Measurements from ENCODE around the gene KRTAP5-2.
A peak's percentile ranks its signal among the peaks of the same experiment; 100 is the strongest.
"Not testable (repeated sequence)": the region's sequence is repeated elsewhere in the genome, so short reads cannot be mapped to it uniquely, and the experiment has no call there.

KRTAP5-2 gene

DNA sequence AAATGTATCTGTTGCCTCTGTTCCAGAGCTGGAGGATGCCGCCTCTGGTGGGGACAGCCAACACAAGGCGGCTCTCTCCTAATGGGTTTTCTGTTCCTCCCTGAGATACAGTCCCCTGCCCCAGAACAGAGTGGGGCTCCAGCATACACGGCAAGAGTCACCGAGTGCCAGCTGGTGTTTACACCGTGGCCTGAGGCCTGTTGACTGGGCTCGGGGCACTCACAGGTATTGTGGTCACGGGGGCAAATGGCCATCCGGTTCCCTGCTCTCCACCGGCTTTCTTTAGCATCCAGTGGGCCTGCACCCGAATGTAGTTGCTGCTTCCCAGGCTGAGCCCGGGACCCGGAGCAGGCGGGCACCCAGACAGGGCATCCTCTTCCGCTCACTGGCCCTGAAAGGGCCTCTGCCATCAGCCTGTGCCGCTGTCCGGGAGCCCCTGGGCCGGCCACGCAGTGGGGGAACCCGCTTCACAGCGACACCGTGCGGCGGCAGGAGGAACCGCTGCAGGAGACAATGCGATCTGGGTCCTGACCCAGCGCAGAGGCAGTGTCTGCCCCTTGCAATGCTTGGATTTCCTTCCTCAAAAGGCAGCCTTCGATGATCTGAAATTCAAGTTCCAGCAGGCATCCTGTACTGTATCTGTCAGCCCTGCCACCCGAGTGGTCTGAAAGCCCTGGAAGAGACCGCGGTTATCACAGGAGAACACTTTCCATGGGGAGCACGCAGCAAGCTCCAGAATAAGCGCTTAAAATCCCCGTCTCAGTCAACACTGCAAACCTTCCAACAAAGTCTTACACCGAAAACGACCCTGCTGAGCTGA lies 30.6 kb upstream of the KRTAP5-2 start:
- DNase-seq: peak; percentile 55 to 73 (median 61)

DNA sequence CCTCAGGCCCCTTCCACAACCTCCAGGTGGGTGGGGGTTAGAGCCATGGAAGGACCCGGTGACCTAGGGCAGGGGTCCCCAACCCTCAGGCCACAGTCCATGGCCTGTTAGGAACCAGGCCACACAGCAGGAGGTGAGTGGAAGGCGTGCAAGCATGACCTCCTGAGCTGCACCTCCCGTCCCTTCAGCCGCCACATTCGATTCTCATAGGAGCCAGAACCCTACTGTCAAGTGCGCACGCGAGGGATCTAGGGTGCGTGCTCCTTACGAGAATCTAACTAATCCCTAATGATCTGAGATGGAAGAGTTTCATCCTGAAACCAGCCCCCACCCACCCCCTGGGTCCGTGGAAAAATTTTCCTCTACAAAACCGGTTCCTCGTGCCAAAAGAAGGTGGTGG lies 27.4 kb upstream of the KRTAP5-2 start:
- no peak for DNase-seq

DNA sequence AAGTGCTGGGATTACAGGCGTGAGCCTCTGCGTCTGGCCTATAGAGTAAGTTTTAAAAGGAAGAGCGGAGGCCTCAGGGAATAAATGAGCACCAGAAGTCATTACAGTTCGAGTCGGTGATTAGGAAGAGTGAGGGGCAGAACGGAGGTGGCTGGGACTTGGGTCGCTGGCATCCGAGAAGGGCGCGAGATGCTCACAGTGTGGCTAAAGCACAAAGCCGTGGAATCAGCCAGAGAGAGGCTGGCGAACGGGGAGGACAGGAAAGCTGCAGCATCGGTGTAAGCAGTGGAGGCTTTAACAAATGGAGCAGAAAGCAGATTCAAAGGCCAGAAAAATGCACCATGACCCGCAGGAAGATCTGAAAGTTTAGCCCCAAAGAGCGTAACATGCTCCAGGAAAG lies 26.5 kb upstream of the KRTAP5-2 start:
- DNase-seq: no peak

DNA sequence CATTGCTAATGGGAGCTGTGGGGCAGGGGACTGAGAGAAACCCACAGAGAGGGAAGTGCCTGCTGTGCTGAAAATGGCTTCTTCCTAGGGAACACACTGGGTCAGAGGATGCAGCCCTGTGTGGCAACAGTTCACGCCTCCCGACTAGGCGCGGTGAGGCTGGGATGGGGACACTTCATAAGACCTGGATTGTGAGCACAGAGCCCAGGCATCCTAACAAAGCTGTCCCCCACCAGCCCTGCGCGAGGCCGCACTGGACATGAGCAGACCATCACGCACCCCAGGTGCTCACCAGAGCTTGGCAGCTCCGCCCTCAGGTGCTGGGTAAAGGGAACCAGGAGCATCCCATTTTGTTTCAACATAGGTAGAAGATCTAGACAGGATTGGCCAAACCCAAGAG lies 25.6 kb upstream of the KRTAP5-2 start:
- no peak for DNase-seq

DNA sequence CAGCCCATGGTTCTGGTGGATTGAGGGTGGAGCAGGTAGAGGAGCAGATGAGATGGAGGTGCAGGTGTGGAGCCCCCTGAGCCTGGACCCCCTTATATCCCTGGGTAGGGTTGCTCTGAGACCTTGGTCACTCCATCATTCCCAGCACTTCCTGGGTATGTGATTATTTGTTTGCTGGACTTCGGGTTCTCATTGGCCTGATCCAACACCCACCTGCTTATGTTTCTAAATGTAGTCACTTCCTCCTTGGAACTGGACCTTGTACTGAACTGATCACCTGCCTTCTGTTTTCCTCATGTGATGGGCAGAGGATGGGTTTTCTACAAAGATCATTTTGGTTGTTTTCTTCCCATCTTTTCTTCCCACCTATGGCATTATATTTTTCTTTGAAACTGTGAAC lies 24.0 kb upstream of the KRTAP5-2 start, which contains the start of gene KRTAP5-4:
TSS of gene KRTAP5-4 (minus strand) at position 53 of the 400 bp plus-strand sequence. CDS start at position 8, 45 bp downstream.
- no peak for DNase-seq

DNA sequence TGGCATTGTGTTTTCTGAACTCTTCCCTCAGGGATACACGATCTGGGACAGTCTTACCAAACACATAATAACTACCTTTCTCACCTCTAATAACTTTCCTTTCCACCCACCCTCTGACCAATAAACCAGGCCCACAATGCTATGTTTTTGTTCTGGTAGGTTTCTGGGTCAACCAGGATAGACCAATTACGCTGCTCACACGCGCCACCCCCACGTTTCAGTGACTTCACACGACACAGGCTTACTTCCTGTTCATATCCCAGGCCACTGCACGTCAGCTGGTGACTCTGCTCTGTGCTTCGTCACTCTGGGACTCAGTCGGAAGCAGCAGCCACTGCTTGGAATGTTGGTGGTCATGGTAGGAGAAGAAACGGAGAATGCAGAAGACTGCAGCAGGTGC lies 21.4 kb upstream of the KRTAP5-2 start:
- DNase-seq: peak; percentile 5 to 42 (median 21)

DNA sequence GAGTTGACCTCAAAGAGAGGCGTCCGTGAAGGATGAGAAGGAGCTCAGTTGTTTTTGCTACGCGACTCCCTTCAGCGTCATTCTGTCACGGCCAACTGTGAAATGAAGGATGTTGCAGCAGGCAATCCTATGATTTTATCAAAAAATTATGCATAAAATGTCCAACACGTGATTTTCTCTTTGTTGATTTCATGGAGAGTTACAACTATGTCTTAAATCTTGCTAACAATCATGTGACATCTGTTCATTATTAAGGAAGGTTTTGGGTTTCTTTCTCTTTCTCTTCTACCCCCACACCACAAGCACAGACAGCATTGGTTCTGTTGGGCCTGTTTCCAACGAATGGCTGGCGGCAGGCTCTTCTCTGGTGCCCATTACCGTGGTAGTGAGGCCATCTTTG lies 20.1 kb upstream of the KRTAP5-2 start:
- DNase-seq: no peak

DNA sequence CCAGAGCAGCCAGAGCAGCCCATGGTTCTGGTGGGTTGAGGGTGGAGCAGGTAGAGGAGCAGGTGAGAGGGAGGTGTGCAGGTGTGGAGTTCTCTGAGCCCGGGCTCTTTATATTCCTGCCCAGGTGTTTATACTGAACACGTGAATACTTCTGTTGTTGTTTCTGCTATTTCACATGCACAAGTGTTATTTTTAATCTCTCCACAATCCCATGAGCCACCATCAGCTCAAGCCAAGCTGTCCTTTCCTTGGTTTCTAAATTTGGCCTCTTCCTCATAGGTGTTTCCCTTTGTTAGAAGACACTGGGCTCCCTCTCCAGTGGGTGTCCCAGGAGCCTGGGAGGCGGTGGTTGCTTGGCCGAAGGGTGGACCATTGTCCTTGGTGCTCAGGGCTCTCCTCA lies 10.3 kb upstream of the KRTAP5-2 start, which contains the start of gene KRTAP5-3:
TSS of gene KRTAP5-3 (minus strand) at position 101 of the 400 bp plus-strand sequence. CDS start at position 23, 78 bp downstream.
- no peak for DNase-seq

DNA sequence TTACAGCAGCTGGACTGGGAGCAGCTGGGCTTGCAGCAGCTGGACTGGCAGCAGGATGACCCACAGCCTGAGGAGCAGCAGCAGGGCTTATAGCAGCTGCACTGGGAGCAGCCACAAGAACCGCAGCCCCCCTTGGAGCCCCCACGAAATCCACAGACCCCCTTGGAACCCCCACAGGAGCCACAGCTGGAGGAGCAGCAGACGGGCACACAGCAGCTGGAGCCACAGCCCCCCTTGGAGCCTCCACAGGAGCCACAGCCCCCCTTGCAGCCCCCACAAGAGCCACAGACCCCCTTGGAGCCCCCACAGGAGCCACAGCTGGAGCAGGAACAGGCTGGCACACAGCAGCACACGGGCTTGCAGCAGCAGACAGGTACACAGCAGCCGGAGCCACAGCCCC lies 9.8 kb upstream of the KRTAP5-2 start:
- not testable (repeated sequence) for DNase-seq

DNA sequence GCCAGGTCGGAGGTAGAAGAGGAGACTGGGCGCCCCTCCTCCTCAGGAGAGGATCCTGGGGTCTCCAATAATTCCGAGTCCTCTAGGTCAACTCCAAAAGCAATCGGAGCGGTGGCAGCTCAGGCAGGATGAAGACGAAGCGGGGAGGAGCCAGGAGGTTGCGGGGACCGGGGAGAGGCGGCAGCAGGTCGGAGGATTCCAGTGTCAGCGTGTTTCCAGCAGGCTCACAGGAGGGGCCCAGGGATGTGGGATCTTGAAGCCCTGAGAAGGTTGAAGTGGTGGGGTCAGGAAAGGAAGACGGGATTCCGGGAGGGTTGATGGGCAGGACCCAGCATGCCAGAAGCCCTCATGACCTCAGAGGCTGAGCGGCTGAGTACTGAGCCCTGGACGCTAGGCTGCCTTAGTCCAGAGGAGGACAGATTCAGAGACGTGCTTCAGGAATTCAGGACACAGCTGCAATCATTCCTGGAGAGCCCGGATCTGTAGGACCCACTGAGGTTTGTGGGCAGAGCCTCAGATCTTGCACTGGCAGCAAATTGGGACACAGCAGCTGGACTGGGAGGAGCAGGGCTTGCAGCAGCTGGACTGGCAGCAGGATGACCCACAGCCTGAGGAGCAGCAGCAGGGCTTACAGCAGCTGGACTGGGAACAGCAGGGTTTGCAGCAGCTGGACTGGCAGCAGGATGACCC lies 9.2 kb upstream of the KRTAP5-2 start:
- DNase-seq: not testable (repeated sequence)

DNA sequence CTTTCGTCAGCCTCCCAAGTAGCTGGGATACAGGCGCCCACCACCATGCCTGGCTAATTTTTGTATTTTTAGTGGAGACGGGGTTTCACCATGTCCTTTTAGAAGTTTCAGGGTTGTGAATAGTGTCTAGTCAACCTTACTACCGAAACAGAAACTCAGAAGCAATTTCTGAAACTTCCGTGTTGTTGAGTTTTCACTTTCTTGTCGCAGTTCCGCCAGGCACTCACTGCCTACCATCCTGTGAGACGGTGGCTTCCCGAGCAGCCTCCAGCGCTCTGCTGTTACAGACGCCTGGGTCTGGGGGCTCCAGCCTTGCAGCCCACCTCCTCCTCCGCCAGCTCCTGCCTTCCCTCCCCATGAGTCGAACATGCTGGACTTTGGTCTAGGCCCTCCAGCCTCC lies 7.8 kb upstream of the KRTAP5-2 start:
- DNase-seq: peak in 1 of 4 experiments; percentile 9

DNA sequence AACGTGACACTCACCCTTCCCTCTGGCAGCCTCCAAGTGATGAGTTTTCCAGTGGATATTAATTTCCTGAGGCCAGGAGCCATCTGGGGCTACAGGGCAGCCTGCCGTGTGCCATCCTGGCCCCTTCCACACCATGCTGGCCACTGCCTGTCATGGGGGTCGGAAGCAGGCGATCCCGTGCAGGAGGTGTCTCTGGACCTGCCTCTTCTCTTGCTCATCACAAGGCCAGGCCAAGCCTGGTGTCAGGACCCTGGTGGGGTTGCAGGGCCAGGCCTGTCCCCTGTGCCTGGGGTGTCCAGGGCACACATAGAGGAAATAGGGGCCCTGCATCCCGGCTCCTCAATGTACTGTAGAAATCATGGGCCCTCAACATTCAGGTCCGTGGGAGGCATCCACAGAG lies 6.6 kb upstream of the KRTAP5-2 start:
- no peak for DNase-seq

DNA sequence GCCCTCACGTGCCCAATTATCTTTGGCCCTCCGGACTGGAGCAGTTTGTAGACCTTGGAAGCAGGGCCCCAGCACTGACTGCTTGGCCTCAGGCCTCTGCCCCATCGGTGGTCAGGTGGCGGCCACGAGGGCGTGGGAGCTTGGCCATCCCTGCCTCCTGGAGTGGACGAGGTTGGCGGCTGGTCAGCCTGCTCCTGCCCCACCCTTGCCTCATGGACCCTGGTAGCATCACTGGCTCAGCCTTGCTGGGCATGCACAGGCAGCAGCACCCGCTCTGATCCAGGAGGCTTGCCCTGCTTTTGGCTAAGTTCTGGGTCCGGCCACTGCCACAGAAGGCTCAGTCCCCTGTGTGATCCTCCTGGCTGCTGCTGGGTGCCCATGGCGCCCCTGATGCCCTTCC lies 6.1 kb upstream of the KRTAP5-2 start:
- no peak for DNase-seq

DNA sequence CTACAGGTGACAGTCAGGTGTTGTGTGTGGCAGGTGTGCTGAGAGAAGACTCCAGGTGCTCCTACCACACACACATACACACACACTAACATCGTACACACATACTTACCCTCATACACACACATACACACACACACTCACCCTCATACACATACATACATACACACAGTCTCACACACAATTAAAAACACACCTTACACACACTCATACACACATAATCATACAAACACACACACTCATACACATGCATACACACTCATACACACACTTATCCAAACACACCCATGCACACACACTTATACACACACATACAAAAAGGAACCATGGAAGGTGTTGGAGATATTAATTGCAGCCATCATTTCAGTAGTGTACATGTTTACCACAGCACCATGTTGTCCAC lies 5.5 kb upstream of the KRTAP5-2 start:
- no peak for DNase-seq

DNA sequence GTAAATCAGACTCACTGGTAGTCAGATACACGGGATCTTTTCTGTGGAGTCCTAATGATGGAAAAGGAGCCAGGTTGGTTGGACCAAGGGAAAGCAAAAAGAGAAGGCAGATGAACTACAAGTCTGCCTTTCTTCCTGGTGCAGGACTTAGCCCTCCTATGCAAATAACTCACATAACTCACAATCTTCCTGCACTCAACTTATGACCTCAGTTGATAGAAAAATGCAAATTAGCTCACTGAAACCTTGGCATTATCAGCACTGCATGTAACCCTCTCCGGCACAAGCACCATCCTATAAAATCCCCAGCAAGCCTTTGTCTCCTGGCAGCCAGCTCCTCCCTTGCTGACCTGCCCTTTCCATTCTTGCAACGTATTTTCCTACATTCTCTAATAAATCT lies 3.6 kb upstream of the KRTAP5-2 start:
- not testable (repeated sequence) for DNase-seq

DNA sequence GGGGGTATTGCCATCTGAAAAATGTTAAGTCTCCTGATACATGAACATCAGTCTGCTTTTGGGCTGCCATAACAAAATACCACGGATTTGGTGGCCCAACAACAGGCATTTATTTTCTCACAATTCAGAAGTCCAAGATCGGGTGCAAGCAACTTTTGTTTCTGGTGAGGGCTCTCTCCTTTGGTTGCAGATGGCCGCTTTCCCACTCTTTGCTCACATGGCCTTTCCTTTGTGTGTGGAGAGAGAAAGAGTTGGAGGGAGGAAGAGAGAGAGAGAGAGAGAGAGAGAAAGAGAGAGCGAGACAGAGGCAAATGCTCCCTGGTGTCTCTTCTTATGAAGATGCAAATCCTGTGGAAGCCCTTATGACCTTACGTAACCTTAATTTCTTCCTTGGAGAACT lies 2.5 kb upstream of the KRTAP5-2 start:
- DNase-seq: no peak

DNA sequence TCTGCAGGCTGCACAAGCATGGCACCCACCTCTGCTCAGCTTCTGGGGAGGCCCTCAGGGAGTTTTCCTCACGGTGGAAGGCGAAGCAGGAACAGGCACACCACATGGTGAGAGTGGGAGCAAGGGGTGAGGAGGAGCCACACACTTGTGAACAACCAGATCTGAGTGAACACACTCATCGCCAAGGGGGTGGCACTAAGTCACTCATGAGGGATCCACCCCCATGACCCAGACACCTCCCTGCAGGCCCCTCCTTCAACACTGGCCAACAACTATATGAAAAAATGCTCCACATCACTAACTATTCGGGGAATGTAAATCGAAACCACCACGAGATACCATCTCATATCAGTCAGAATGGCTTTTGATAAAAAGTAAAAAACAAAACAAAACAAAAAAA lies 722 bp upstream of the KRTAP5-2 start:
- DNase-seq: no peak

DNA sequence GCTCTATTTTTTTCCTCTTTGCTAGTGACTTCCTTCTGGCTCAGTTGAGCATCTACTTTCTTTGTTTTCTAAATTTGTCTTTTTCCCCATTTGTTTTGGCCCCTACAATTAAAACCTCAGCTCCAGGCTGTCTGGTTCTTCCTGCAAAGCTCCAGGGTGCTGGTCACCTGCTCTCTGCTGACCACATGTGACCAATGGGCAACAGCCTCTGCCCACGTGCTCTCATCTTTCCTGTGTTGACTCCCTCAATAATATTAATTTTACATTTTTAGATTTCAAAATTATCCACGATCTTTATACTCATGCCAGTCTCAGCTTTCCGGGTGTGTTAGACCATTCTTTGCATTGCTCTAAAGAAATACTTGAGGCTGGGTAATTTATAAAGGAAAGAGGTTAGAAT lies 312 bp upstream of the KRTAP5-2 start:
- not testable (repeated sequence) for DNase-seq

DNA sequence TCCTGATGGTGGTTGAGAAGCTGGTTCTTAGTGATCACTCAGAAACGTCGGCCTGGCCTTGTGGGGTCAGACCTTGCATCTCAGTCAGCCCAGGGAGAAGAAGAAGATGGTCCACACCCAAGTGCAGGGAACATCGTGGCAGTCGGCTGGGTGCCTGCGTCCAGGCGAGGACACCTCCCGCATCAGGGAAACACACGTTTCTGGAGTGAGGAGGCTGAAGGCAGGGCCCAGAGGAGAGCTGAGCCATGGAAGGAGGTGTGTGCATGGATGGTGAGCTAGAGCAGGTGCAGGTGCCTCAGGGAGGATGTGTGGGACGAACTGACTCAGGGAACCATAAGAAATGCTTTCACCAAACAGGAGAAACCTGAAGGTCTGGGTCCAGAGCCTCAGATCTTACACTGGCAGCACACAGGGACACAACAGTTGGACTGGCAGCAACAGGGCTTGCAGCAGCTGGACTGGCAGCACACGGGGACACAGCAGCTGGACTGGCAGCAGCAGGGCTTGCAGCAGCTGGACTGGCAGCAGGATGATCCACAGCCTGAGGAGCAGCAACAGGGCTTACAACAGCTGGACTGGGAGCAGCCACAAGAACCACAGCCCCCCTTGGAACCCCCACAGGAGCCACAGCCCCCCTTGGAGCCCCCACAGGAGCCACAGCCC lies 632 bp downstream of the KRTAP5-2 start:
- no peak for DNase-seq

DNA sequence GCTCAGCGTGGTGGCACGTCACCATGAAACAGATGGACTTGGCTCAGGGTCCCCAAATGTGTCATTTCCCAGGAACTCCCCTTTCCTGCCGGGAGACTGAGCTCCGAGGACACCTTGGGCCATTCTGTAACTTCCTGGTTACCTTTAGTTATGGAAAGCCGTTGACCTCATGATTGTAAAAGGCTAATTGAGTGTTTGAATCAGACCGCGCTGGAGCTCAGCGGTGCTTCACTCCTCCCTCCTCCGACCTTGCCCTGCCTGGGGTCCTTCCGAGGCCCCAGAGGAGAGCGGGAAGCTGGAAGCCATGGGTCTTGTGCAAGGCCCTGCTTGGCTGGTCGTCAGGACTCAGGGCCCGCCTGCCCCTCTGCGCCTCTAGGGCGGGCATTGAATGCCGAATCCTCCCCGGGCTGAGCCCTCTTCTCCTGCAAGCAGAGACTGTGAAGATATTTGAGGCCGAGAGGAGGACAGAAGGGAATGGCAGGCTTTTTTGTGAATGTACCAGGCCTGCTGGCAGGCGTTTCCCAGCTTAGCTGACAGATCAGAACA lies 1.4 kb downstream of the KRTAP5-2 start:
- DNase-seq: not testable (repeated sequence)

DNA sequence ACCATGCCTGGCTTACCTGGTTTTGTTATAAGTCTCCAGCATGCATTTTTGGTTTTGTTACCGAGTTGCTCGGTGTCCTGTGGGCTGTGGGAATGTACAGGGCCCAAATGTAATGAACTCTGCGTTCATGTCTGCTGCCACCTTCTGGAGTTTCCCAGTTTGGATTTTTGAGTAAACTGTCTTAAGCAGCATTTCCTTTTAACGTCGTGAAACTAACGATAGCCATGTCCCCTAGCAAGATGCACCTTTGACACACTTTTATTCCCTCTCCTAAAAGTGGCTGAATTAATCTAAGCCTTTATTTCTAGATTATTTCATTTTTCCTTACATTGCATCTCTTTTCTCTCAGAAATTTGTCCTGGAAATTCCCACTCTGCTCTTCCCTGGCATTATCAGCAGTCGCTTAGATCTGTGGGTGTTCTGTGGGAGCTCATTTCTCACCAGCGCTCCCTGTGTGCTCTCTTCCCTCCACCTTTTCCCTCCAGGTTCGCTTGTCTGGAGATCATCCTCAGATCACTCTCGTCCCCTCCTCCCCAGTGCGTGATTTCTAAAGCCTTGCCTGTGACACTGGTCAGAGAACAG lies 2.0 kb downstream of the KRTAP5-2 start:
- DNase-seq: not testable (repeated sequence)

DNA sequence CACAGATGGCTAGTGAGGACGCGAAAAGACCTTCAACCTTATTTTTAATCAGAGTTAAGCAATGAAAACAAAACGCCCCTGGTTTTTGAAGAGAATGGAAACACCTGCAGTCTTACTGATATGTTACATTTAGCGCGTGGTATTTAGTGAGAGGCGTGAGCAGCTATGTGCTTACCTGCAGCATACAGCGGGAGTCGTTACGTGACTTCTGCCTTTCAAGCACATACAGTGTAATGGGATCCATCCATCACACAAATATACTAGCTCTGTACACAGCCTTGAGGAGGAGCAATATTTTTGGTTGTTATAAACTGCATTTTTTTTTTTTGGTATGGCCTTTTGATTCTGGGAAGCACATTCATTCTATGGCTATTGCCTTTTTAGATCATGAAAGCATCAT lies 5.5 kb downstream of the KRTAP5-2 start:
- DNase-seq: no peak

DNA sequence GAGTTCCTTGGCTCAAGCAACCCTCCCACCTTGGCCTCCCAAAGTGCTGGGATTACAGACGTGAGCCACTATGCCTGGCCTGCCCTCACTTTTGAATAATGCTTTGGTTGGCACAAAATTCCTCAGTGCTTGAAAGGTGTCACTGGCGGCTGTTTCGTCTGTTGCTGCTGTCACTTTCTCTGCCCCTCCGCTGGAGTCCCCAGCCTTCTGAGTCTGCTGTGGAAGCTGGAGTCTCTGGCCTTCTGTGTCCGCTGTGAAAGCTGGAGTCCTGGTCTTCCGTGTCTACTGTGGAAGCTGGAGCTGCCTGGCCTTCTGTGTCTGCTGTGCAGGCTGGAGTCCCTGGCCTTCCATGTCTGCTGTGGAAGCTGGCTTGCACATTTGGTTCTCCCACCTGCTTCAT lies 8.1 kb downstream of the KRTAP5-2 start:
- DNase-seq: no peak
